Suppressor macrophage treated with lipopolysaccharide for 1 hour (primary cell): ENCODE data around the gene CLCN7.

ENCODE experiments used
- DNase-seq, 3 donors: peaks; one replicate each; pipeline ENCODE4 v3.0.0-alpha.2; 2020 to 2022

The CLCN7 gene

GRCh38 chr16:1398351-1398750, 76.5 kb downstream of the CLCN7 start:
- no peak for DNase-seq

- no peak for DNase-seq
Measured at GRCh38 chr16:1397779-1398178, 77.0 kb downstream of the CLCN7 start.

- DNase-seq, result no peak
Measured at GRCh38 chr16:1395444-1396031, 79.3 kb downstream of the CLCN7 start.
